Tibial nerve (tissue), 4 donors: ENCODE results near the gene DPM2. TPM values are rescaled to one million over a fixed set of nuclear protein-coding genes. Genes with fewer than 3 reads are reported as not detected.

Experiments used
- DNase-seq, 2 donors: peaks; one replicate each; pipeline ENCODE4 v3.0.0-alpha.2; 2019; ENCODE audit warnings: low spot score in 2 of 2
- H3K27ac ChIP-seq, 4 donors: fragments of 200-600 bp; sonication (generic) in 3 of 4; one replicate each; pipeline ENCODE4 v1.5.1; 2017 to 2019; ENCODE audit warnings: mild to moderate bottlenecking in 1 of 4
- H3K27me3 ChIP-seq, 2 donors: fragments of 200-600 bp; sonication (generic) in 1 of 2; one replicate each; pipeline versions ENCODE4 v1.5.1 to v1.6.0; 2017 to 2019
- H3K36me3 ChIP-seq, 3 donors: fragments of 200-600 bp; sonication (generic); one replicate each; pipeline ENCODE4 v1.5.1; 2018 to 2019
- H3K4me1 ChIP-seq, 4 donors: fragments of 200-600 bp; sonication (generic) in 3 of 4; one replicate each; pipeline ENCODE4 v1.5.1; 2017 to 2019
- H3K4me3 ChIP-seq, 4 donors: fragments of 200-600 bp; sonication (generic) in 3 of 4; one replicate each; pipeline ENCODE4 v1.5.1; 2017 to 2019; ENCODE audit warnings: mild to moderate bottlenecking in 1 of 4, moderate library complexity in 1 of 4
- H3K9me3 ChIP-seq, 4 donors: fragments of 200-600 bp; sonication (generic) in 3 of 4; one replicate each; pipeline ENCODE4 v1.5.1; 2017 to 2019
- EP300 ChIP-seq, 2 donors: sonication (generic); formaldehyde crosslinking; IDR thresholded peaks; one replicate each; pipeline ENCODE4 v1.6.1; 2017; ENCODE audit warnings: antibody characterized with exemption in 2 of 2, mild to moderate bottlenecking in 1 of 2
- POLR2A ChIP-seq, 2 donors: fragments of 450-650 bp; IDR thresholded peaks; one replicate each; pipeline ENCODE4 v1.6.1; 2017; ENCODE audit warnings: antibody characterized with exemption in 2 of 2, mild to moderate bottlenecking in 2 of 2, moderate library complexity in 2 of 2
- WGBS, 2 donors: methylation state at CpG; one replicate each; pipeline ENCODE4 v1.1.5; 2018; 5-methylcytosine and 5-hydroxymethylcytosine counted together
- total RNA-seq, 4 donors: library from RNA; depleted of rRNA; stranded (reverse); fragments of >200 nt; gene quantifications; one replicate each; pipeline ENCODE4 v1.1.0, GENCODE V29; 2016
- TF ChIP-seq, protein P1 (sequence below), 5 experiments: fragments of 200-600 bp in 3 of 5; fragments of 450-650 bp in 2 of 5; sonication (generic) in 3 of 5; IDR thresholded peaks; one replicate each; pipeline ENCODE4 v1.5.1; 2016 to 2019; ENCODE audit warnings: antibody characterized with exemption in 5 of 5, mild to moderate bottlenecking in 3 of 5, moderate library complexity in 2 of 5

Gene DPM2
- total RNA-seq, 4 donors from 2014 or later = 9.0 to 21.9 (median 14.7) TPM

GRCh38 chr9:127920794-127921193 lies 16.9 kb downstream of the DPM2 start:
- Histone ChIP-seq H3K4me1 (peaks cover 0 to 53% (median 23%) of the 10 kb centered on the region in 4 donors), H3K27ac (no peak overlapping the region), H3K27me3 (peaks cover 0 to 11% of the 10 kb centered on the region in 2 donors), H3K4me3 (no peak overlapping the region), H3K9me3 (no peaks in the 10 kb centered on the region), H3K36me3 (no peaks in the 10 kb centered on the region)
- DNase-seq = no peak
- TF ChIP-seq POLR2A (IDR thresholded peaks at IDR 0.05) (no peak), EP300 (IDR thresholded peaks at IDR 0.05) (no peak)
- TF ChIP-seq, protein P1, sequence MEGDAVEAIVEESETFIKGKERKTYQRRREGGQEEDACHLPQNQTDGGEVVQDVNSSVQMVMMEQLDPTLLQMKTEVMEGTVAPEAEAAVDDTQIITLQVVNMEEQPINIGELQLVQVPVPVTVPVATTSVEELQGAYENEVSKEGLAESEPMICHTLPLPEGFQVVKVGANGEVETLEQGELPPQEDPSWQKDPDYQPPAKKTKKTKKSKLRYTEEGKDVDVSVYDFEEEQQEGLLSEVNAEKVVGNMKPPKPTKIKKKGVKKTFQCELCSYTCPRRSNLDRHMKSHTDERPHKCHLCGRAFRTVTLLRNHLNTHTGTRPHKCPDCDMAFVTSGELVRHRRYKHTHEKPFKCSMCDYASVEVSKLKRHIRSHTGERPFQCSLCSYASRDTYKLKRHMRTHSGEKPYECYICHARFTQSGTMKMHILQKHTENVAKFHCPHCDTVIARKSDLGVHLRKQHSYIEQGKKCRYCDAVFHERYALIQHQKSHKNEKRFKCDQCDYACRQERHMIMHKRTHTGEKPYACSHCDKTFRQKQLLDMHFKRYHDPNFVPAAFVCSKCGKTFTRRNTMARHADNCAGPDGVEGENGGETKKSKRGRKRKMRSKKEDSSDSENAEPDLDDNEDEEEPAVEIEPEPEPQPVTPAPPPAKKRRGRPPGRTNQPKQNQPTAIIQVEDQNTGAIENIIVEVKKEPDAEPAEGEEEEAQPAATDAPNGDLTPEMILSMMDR (IDR thresholded peaks at IDR 0.05) = no peak
- 87% methylated on average over 7 of the region's 7 CpGs for WGBS, 2 donors

GRCh38 chr9:127919253-127919815 lies 18.3 kb downstream of the DPM2 start:
- Histone ChIP-seq H3K9me3 (no peaks in the 10 kb centered on the region), H3K4me1 (peaks cover 0 to 65% (median 29%) of the 10 kb centered on the region in 4 donors), H3K27ac (peak overlapping the region in 3 of 4 donors; percentile 38 to 76 (median 40)), H3K27me3 (no peaks in the 10 kb centered on the region), H3K36me3 (peaks cover 0 to 4% (median 0%) of the 10 kb centered on the region in 3 donors), H3K4me3 (no peak overlapping the region)
- TF ChIP-seq, protein P1 (IDR thresholded peaks at IDR 0.05) = no peak
- TF ChIP-seq EP300 (IDR thresholded peaks at IDR 0.05) = peak in 1 of 2 donors; percentile 86
- peak; percentile 86 to 89 for DNase-seq
- 64 to 65% methylated on average over 8 of the region's 8 CpGs for WGBS, 2 donors

GRCh38 chr9:127918183-127919107 lies 19.2 kb downstream of the DPM2 start:
- Histone ChIP-seq H3K36me3 (peaks cover 0 to 12% (median 0%) of the 10 kb centered on the region in 3 donors), H3K27ac (peak overlapping the region in 3 of 4 donors; percentile 40 to 78 (median 76)), H3K4me1 (peaks cover 0 to 65% (median 29%) of the 10 kb centered on the region in 4 donors), H3K4me3 (no peak overlapping the region), H3K27me3 (no peaks in the 10 kb centered on the region), H3K9me3 (no peaks in the 10 kb centered on the region)
- no peak for DNase-seq
- no peak for TF ChIP-seq EP300 (IDR thresholded peaks at IDR 0.05)
- 89 to 92% methylated on average over 8 of the region's 8 CpGs for WGBS, 2 donors

DNA sequence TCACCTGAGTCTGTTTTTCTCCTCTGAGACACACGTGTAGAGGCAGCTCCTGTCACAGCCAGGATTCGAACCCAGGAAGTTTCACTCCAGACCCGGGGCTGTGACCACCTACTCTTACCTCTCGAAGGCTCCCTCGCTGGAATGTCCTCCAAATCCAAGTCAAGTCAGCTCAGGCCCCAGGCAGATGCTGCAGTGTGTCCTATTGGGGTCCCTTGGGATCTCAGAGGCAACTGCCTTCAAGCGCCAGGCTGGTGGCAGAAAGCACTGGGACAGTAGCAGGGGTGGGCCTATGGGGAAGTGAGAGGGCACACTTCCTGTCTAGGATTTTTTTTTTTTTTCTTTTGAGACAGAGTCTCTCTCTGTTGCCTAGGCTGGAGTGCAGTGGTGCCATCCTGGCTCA lies 20.1 kb downstream of the DPM2 start:
- 56 to 74% methylated on average over 6 of the region's 6 CpGs for WGBS, 2 donors
- DNase-seq = no peak
- H3K27me3 ChIP-seq = no peaks in the 10 kb centered on the region
- no peaks in the 10 kb centered on the region for H3K9me3 ChIP-seq
- peak overlapping the region in 1 of 4 donors; percentile 74 for H3K4me3 ChIP-seq
- H3K27ac ChIP-seq = peak overlapping the region; percentile 8 to 78 (median 70)
- TF ChIP-seq, protein P1 (IDR thresholded peaks at IDR 0.05) = no peak
- TF ChIP-seq EP300 (IDR thresholded peaks at IDR 0.05) = no peak
- TF ChIP-seq POLR2A (IDR thresholded peaks at IDR 0.05) = no peak
- H3K36me3 ChIP-seq = peaks cover 0 to 21% (median 0%) of the 10 kb centered on the region in 3 donors
- peaks cover 0 to 65% (median 29%) of the 10 kb centered on the region in 4 donors for H3K4me1 ChIP-seq

GRCh38 chr9:127916720-127917581 lies 20.7 kb downstream of the DPM2 start, which contains the start of gene ST6GALNAC4:
TSS of gene ST6GALNAC4 (minus strand) at chr9:127917041. CDS start at chr9:127916419, 622 bp downstream.
- peaks cover 0 to 27% (median 0%) of the 10 kb centered on the region in 3 donors for H3K36me3 ChIP-seq
- no peaks in the 10 kb centered on the region for H3K9me3 ChIP-seq
- peak within 1 kb of the TSS; percentile 34 to 74 (median 59) for H3K4me3 ChIP-seq
- peaks cover 0 to 63% (median 28%) of the 10 kb centered on the region in 4 donors for H3K4me1 ChIP-seq
- peak; percentile 95 to 96 for DNase-seq
- H3K27me3 ChIP-seq = no peaks in the 10 kb centered on the region
- TF ChIP-seq, protein P1 (IDR thresholded peaks at IDR 0.05) = no peak
- TF ChIP-seq EP300 (IDR thresholded peaks at IDR 0.05) = peak in 1 of 2 donors; percentile 72
- TF ChIP-seq POLR2A (IDR thresholded peaks at IDR 0.05) = peak in 1 of 2 donors; percentile 43
- WGBS, 2 donors = 1 to 8% methylated on average over 18 to 65 of the region's 71 CpGs
- peak within 1 kb of the TSS; percentile 21 to 80 (median 78) for H3K27ac ChIP-seq
